Measurements from ENCODE around the gene CHKB. TPM values are rescaled to one million over a fixed set of nuclear protein-coding genes. Genes with fewer than 3 reads are reported as not detected.

CHKB gene
- total RNA-seq, 4 donors from 2014 or later: 13.5 to 75.6 (median 55.2) TPM

GRCh38 chr22:50556703-50557102, 25.9 kb downstream of the CHKB start:
- Histone ChIP-seq H3K27me3 (no peaks in the 10 kb centered on the region), H3K27ac (no peak overlapping the region), H3K4me3 (no peak overlapping the region), H3K4me1 (no peaks in the 10 kb centered on the region), H3K9me3 (no peaks in the 10 kb centered on the region), H3K36me3 (no peaks in the 10 kb centered on the region)
- intact Hi-C loops (cut with DNase I; ENCODE audit: low total_unique reads): no loop called here
- DNase-seq: no peak
- no peak for TF ChIP-seq CTCF (IDR thresholded peaks at IDR 0.05)
- TF ChIP-seq POLR2A (IDR thresholded peaks at IDR 0.05): no peak

GRCh38 chr22:50553310-50553709, 29.3 kb downstream of the CHKB start:
- intact Hi-C loops (cut with DNase I; ENCODE audit: low total_unique reads): loop anchor here (5.0 kb wide), 1 partner anchor 41 kb away; no protein-coding TSS in a partner anchor
- Histone ChIP-seq H3K4me3 (no peak overlapping the region), H3K36me3 (no peaks in the 10 kb centered on the region), H3K27ac (no peak overlapping the region), H3K4me1 (peaks cover 0 to 7% of the 10 kb centered on the region in 2 donors), H3K9me3 (no peaks in the 10 kb centered on the region), H3K27me3 (peaks cover 5 to 11% of the 10 kb centered on the region in 2 donors)
- no peak for TF ChIP-seq CTCF (IDR thresholded peaks at IDR 0.05)
- no peak for DNase-seq

GRCh38 chr22:50551160-50551752, 31.4 kb downstream of the CHKB start:
- no peak overlapping the region for H3K27ac ChIP-seq
- peaks cover 0 to 12% of the 10 kb centered on the region in 2 donors for H3K4me1 ChIP-seq
- no peaks in the 10 kb centered on the region for H3K36me3 ChIP-seq
- no peak overlapping the region for H3K4me3 ChIP-seq
- H3K27me3 ChIP-seq: peaks cover 9 to 14% of the 10 kb centered on the region in 2 donors
- intact Hi-C loops (cut with DNase I; ENCODE audit: low total_unique reads): loop anchor here (5.0 kb wide), 1 partner anchor 39 kb away; no protein-coding TSS in a partner anchor
- TF ChIP-seq POLR2A (IDR thresholded peaks at IDR 0.05): no peak
- no peak for TF ChIP-seq CTCF (IDR thresholded peaks at IDR 0.05)
- H3K9me3 ChIP-seq: no peaks in the 10 kb centered on the region
- DNase-seq: no peak

DNA sequence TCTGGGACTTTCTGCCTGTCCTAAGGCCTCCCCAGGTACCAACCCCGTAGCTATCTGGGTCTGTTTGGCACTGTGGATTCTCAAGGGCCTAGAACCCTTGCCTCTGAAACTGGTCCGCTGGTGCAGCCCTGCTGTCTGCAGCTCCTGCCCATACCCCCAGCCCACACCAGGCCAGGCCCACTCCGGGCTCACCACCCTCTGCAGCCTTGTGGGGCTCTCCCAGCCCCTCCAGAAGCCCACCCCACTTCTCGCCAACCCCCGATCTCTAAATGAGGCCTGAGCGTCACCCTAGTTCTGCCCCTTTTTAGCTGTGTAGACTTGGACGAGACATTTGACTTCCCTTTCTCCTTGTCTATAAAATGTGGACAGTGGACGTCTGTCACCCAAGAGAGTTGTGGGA, 32.3 kb downstream of the CHKB start:
- no peak overlapping the region for H3K4me3 ChIP-seq
- peaks cover 13 to 14% of the 10 kb centered on the region in 2 donors for H3K27me3 ChIP-seq

More for the DNA sequence above, 32.3 kb downstream of the CHKB start:
- H3K4me1 ChIP-seq: peaks cover 0 to 12% of the 10 kb centered on the region in 2 donors
- DNase-seq: no peak
- no peak overlapping the region for H3K27ac ChIP-seq
- intact Hi-C loops (cut with DNase I; ENCODE audit: low total_unique reads): loop anchor here (5.0 kb wide), 1 partner anchor 38 kb away; no protein-coding TSS in a partner anchor
- TF ChIP-seq CTCF (IDR thresholded peaks at IDR 0.05): no peak
- no peaks in the 10 kb centered on the region for H3K9me3 ChIP-seq
- H3K36me3 ChIP-seq: no peaks in the 10 kb centered on the region
